GM12873 (cell line): ENCODE results near the gene KIF16B.

Experiments
- CTCF ChIP-seq: IDR thresholded peaks from 2 replicates; pipeline ENCODE4 v1.5.1; 2012; ENCODE audit warnings: low read depth, mild to moderate bottlenecking, moderate library complexity, low read length, control low read depth; ENCODE audit not compliant: insufficient read depth; ENCODE audit errors: missing control alignments

KIF16B gene

GRCh38 chr20:16533502-16533901, 39.7 kb downstream of the KIF16B start:
- no peak for TF ChIP-seq CTCF

- no peak for TF ChIP-seq CTCF
Measured at GRCh38 chr20:16531485-16531884, 41.8 kb downstream of the KIF16B start.

- no peak for TF ChIP-seq CTCF
Measured at GRCh38 chr20:16530201-16530681, 43.0 kb downstream of the KIF16B start.

- no peak for TF ChIP-seq CTCF
Measured at GRCh38 chr20:16528078-16528477, 45.2 kb downstream of the KIF16B start.

- no peak for TF ChIP-seq CTCF
Measured at GRCh38 chr20:16527438-16527837, 45.8 kb downstream of the KIF16B start.

- no peak for TF ChIP-seq CTCF
Measured at GRCh38 chr20:16526433-16527380, 46.5 kb downstream of the KIF16B start.

- TF ChIP-seq CTCF, result no peak
Measured at GRCh38 chr20:16520154-16520553, 53.1 kb downstream of the KIF16B start.
